Hematopoietic multipotent progenitor cell treated with erythropoietin and hydrocortisone succinate and interleukin-3 and kit ligand, for 8 days (in vitro differentiated cells): Measurements from ENCODE around the gene FAM221A.
A peak's percentile ranks its signal among the peaks of the same experiment; 100 is the strongest.
"Not testable (repeated sequence)": the region's sequence is repeated elsewhere in the genome, so short reads cannot be mapped to it uniquely, and the experiment has no call there.

Experiments
- DNase-seq: peaks from one replicate; pipeline ENCODE4 v3.0.0-alpha.2; 2015

FAM221A gene

DNA sequence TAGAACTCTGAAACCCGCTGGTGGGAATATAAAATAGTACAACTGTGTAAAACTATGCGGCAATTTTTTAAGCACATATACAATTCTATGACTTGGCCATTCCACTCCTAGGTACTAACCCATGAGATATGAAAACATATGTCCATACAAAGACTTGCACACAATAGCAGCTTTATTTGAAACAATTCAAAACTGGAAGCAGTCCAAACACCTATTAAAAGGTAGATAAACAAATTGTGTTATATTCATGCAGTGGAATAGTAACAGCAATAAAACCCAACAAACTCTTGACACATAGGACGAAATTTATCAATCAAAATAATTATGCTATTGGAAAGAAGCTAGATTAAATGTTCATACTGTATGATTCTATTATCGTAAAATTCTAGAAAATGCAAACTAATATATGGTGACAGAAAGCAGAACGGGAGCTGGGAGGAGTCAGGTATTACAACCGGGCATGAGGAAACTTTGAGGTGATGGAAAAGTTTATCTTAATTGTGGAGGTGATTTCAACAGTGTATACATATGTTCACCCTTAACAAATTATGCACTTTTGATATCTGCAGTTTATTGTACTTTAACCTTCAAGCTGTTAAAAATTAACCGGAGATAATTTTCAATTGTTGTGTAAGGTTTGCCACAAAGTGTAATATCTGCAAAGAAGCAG lies 29.2 kb downstream of the FAM221A start:
- DNase-seq = no peak

DNA sequence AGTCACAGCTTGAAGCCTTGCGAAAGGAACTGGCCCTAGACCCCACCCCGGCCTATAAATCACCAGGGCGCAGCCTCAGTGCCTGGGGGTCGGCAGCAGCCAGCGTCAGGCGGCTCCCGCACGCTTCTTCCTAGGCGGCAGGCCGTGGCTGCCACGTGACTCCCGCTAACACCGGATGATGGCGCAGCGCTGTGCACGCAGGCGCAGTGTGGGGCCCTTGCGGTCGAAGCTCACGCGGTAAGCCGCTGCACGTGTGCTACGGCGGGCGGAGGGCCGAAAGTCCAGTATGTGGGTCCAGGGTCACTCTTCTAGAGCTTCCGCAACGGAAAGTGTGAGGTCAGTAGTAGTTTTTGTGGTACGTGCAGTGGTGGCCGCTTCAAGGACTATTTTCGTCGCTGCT lies 30.0 kb downstream of the FAM221A start, which contains the start of gene STK31:
STK31 (plus strand) TSS at position 220 of the 400 bp plus-strand sequence; CDS start at position 287, 67 bp downstream.
- DNase-seq = no peak

DNA sequence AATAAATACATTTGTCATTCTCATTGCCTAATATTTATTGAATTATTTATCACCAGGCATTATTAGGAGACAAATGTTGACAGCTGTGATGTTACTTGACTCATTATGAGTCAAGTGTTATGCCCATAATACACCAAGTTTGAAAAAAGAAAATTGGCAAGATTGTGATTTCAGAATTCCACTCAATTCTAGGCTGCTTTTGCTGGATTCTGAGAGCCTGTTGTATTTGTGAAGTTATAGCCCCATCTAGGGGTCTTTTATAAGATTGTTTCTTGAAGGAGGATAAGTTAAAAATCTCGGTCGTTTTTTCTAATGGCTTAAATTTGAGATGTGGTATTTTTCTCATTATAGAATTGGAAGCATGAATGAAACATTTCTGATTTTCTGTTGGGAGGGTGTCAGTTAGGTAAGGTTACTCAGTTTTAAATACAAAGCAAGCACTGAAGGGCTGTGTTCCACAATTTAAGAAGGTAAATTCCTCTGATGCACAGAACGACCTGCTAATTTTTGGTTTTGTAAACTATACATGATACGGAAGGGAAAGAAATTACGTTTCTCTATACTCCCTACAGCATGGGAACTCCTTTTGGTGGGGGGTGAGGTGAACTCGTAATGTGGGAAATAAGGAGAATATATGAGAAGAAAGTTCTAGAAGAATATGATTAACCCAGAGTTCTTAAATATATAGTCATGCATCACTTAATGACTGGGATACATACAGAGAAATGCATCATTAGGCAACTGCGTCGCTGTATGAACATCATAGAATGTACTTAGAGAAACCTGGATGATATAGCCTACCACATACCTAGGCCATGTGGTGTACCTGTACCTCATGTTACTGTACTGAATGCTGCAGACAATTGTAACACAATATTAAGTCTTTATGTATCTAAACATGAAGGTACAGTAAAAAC lies 32.6 kb downstream of the FAM221A start:
- peak; percentile 64 for DNase-seq

- DNase-seq = no peak
Observed at GRCh38 chr7:23713285-23714149, 33.5 kb downstream of the FAM221A start.

DNA sequence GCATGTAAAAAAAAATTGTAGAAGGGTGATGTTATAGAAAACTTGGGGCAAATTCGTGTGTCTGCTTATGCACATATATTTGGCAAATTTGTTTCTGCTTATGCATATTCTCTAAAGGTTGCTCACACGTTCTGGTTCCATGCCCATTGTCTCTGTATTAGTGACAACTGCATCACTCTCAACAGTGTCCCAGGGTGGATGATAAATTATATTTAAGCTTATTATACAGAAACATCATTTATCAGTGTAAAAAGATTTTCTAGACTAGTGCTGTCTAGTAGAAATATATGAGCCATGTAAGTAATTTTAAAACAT lies 34.1 kb downstream of the FAM221A start:
- DNase-seq = no peak

- no peak for DNase-seq
Observed at GRCh38 chr7:23714579-23714978, 34.6 kb downstream of the FAM221A start.

DNA sequence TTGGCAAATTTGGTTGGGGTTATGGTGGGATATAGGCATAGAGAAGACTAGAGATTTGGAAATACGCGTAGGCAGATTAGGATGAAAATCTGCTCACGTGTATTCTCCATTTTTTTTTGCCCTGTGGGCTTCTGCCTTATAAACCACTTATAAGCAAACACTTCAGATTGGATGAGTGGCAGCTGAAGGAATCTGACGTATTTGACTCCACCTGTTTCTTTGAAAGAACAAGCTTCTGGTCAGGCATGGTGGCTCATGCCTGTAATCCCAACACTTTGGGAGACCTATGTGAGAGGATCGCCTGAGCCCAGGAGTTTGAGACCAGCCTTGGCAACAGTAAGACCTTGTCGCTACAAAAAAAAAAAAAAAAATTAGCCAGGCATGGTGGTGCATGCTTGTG lies 35.1 kb downstream of the FAM221A start:
- no peak for DNase-seq

DNA sequence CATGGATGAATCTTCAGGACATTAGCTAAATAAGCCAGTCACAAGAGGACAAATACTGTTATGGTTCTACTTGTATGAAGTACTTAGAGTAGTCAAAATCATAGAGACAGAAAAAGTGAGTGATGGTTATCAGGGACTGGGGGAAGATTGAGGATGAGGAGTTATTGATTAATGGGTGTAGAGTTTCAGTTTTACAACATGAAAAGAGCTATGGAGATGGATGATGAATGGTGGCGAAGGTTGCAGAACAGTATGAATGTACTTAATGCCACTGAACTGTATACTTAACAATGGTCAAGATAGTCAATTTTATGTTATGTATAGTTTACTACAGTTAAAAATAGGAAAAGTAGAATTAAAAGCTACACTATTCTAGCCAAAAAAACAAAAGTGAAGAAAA lies 37.8 kb downstream of the FAM221A start:
- DNase-seq = no peak

GRCh38 chr7:23721456-23721855 lies 41.5 kb downstream of the FAM221A start:
- no peak for DNase-seq

DNA sequence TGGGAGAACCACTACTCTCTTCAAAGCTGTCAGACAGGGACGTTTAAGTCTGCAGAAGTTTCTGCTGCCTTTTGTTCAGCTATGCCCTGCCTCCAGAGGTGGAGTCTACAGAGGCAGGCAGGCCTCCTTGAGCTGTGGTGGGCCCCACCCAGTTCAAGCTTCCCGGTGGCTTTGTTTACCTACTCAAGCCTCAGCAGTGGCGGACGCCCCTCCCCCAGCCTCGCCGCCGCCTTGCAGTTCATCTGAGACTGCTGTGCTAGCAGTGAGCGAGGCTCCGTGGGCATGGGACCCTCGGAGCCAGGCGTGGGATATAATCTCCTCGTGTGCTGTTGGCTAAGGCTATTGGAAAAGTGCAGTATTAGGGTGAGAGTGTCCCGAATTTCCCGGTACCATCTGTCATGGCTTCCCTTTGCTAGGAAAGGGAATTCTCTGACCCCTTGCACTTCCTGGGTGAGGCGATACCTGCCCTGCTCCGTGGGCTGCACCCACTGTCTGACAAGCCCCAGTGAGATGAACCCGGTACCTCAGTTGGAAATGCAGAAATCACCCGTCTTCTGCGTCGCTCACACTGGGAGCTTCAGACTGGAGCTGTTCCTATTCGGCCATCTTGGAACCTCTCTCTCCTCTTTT lies 42.7 kb downstream of the FAM221A start:
- DNase-seq = not testable (repeated sequence)

DNA sequence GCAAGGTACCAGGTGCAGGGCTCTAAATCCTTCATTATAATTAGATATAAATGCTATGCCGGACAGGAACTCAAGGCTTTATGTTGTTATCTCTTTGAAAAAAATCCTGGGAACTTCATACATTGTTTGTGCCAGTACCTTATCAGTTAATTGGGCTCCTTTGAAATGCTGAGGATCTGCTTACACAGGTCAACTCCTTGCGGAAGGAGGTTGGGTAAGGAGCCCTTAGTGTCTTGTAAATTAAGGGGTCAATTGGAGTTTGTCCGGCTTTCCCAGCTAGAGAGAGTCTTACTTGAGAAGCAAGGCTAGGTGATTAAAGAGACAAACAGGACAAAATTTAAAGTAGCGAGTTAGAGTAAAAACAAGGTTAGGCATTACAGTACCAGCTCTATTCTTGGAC lies 44.1 kb downstream of the FAM221A start:
- DNase-seq = not testable (repeated sequence)

DNA sequence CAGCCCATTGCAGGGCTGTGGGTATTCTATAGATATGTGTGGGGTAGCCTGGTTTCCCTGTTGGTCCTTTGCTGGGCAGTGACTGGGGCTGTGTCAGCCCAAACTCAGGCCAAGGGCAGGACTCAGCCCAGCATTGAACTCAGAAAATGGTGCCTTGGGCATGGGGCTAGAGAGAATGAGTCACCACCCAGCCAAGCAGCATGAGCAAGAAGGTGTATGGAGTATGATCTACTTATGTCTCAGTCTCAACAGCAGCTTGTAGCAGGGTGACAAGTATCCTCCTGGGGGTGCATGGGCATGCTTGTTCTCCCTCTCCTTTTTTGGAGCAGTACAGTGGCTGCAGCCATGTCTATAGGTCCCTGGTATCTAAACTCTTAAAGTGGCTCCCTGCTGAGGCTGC lies 62.1 kb downstream of the FAM221A start:
- no peak for DNase-seq

DNA sequence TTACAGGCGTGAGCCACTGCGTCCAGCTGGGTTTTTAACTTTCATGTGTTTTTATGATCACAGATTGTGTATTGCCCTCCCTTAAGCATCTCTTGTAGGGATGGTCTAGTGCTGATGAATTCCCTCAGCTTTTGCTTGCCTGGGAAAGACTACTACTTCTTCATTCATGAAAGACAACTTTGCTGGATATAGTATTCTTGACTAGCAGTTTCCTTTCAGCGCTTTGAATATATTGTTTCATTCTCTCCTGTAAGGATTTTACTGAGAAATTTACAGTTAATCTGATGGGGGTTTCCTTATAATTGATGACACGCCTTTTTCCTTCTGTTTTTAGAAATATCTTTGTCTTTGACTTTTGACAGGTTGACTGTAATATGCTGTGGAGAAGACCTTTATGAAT lies 63.2 kb downstream of the FAM221A start:
- no peak for DNase-seq

DNA sequence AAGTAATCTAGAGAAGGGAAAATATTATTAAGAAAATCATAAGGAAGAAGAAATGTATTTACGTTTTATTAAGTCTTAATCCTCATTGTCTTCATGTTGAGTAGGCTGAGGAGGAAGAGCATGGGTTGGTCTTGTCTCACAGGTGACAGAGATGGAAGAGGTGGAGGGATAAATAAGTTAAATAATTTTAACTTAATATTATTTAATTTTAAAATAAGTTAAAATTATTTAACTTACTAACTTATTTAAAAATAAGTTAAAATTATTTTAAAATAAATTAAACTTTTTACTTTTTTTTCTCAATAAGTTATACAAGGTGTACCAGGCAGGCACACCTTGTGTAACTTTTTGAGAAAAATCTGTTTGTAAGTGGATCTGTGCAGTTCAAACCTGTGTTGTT lies 66.6 kb downstream of the FAM221A start:
- no peak for DNase-seq

DNA sequence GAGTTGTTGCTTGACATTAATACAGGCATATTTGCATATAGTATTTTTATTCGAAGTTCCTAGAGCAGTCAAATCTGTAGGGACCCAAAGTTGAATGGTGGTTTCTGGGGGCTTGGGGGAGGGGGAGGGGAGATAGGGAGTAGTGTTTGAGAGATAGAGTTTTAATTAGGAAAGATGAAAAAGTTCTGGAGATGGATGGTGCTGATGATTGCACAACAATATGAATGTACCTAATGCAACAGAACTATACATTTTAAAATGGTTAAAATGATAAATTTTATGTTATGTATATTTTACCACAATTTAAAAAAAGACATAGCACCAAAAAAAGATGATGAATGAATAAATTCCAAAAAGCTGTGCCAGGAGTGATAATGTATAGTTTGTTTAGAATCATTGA lies 71.9 kb downstream of the FAM221A start:
- no peak for DNase-seq
